B cell (primary cell): ENCODE data around the gene CYP27B1.

Source experiments
- EZH2 ChIP-seq: IDR thresholded peaks from 2 replicates; pipeline ENCODE4 v1.6.1; 2012; ENCODE audit warnings: borderline replicate concordance, low read depth, mild to moderate bottlenecking, moderate library complexity, low read length; ENCODE audit not compliant: insufficient read depth, poor library complexity, severe bottlenecking
- TF ChIP-seq, protein P1 (sequence below): fragments of 200-600 bp; IDR thresholded peaks from one replicate; pipeline ENCODE4 v1.8.0; 2022; ENCODE audit warnings: antibody characterized with exemption, mild to moderate bottlenecking

- TF ChIP-seq, protein P1, sequence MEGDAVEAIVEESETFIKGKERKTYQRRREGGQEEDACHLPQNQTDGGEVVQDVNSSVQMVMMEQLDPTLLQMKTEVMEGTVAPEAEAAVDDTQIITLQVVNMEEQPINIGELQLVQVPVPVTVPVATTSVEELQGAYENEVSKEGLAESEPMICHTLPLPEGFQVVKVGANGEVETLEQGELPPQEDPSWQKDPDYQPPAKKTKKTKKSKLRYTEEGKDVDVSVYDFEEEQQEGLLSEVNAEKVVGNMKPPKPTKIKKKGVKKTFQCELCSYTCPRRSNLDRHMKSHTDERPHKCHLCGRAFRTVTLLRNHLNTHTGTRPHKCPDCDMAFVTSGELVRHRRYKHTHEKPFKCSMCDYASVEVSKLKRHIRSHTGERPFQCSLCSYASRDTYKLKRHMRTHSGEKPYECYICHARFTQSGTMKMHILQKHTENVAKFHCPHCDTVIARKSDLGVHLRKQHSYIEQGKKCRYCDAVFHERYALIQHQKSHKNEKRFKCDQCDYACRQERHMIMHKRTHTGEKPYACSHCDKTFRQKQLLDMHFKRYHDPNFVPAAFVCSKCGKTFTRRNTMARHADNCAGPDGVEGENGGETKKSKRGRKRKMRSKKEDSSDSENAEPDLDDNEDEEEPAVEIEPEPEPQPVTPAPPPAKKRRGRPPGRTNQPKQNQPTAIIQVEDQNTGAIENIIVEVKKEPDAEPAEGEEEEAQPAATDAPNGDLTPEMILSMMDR: no peak
- no peak for TF ChIP-seq EZH2
Measured at GRCh38 chr12:57732726-57733593, 33.9 kb downstream of the CYP27B1 start.
